Hematopoietic multipotent progenitor cell treated with erythropoietin and hydrocortisone succinate and interleukin-3 and kit ligand, for 4 days (in vitro differentiated cells): ENCODE results near the gene TGM3.

Source experiments
- DNase-seq: peaks from one replicate; pipeline ENCODE4 v3.0.0-alpha.2; 2015

TGM3 gene

GRCh38 chr20:2311329-2311728 is 15.5 kb downstream of the TGM3 start:
- no peak for DNase-seq

GRCh38 chr20:2312876-2313275 is 17.1 kb downstream of the TGM3 start:
- DNase-seq, result no peak

- DNase-seq, result no peak
Measured at GRCh38 chr20:2313316-2313715, 17.5 kb downstream of the TGM3 start.

GRCh38 chr20:2314759-2315439 is 19.1 kb downstream of the TGM3 start:
- DNase-seq, result peak; percentile 87

GRCh38 chr20:2315440-2315778 is 19.6 kb downstream of the TGM3 start:
- DNase-seq, result no peak

- no peak for DNase-seq
Measured at GRCh38 chr20:2316847-2317495, 21.2 kb downstream of the TGM3 start.

- DNase-seq, result no peak
Measured at GRCh38 chr20:2320813-2321658, 25.2 kb downstream of the TGM3 start.

- no peak for DNase-seq
Measured at GRCh38 chr20:2323051-2323450, 27.2 kb downstream of the TGM3 start.

GRCh38 chr20:2326046-2326445 is 30.2 kb downstream of the TGM3 start:
- no peak for DNase-seq

GRCh38 chr20:2327620-2328555 is 32.1 kb downstream of the TGM3 start:
- DNase-seq, result no peak

- DNase-seq, result no peak
Measured at GRCh38 chr20:2329286-2329685, 33.5 kb downstream of the TGM3 start.

GRCh38 chr20:2330090-2330695 is 34.4 kb downstream of the TGM3 start:
- DNase-seq, result peak; percentile 6

GRCh38 chr20:2331106-2331505 is 35.3 kb downstream of the TGM3 start:
- no peak for DNase-seq

- no peak for DNase-seq
Measured at GRCh38 chr20:2331901-2332565, 36.2 kb downstream of the TGM3 start.

GRCh38 chr20:2332711-2333110 is 36.9 kb downstream of the TGM3 start:
- no peak for DNase-seq

GRCh38 chr20:2333821-2334220 is 38.0 kb downstream of the TGM3 start:
- DNase-seq, result no peak

- no peak for DNase-seq
Measured at GRCh38 chr20:2335096-2335870, 39.5 kb downstream of the TGM3 start.

GRCh38 chr20:2336471-2336870 is 40.7 kb downstream of the TGM3 start:
- DNase-seq, result no peak

GRCh38 chr20:2337142-2337541 is 41.3 kb downstream of the TGM3 start:
- no peak for DNase-seq

GRCh38 chr20:2338411-2339066 is 42.7 kb downstream of the TGM3 start:
- DNase-seq, result peak; percentile 13
